IPS-18c (cell line): Measurements from ENCODE around the gene IL15.
"Not testable (repeated sequence)": the region's sequence is repeated elsewhere in the genome, so short reads cannot be mapped to it uniquely, and the experiment has no call there.

Experiments used
- H3K4me3 ChIP-seq: 2 replicates; pipeline ENCODE4 v1.7.0; 2013; ENCODE audit warnings: low read depth, mild to moderate bottlenecking, low read length, moderate library complexity; ENCODE audit not compliant: insufficient read depth
- H3K9me3 ChIP-seq: one replicate; pipeline ENCODE4 v1.6.1; 2013; ENCODE audit warnings: mild to moderate bottlenecking, low read length, moderate library complexity; ENCODE audit not compliant: control insufficient read depth, insufficient read depth

IL15 gene, protein sequence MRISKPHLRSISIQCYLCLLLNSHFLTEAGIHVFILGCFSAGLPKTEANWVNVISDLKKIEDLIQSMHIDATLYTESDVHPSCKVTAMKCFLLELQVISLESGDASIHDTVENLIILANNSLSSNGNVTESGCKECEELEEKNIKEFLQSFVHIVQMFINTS

DNA sequence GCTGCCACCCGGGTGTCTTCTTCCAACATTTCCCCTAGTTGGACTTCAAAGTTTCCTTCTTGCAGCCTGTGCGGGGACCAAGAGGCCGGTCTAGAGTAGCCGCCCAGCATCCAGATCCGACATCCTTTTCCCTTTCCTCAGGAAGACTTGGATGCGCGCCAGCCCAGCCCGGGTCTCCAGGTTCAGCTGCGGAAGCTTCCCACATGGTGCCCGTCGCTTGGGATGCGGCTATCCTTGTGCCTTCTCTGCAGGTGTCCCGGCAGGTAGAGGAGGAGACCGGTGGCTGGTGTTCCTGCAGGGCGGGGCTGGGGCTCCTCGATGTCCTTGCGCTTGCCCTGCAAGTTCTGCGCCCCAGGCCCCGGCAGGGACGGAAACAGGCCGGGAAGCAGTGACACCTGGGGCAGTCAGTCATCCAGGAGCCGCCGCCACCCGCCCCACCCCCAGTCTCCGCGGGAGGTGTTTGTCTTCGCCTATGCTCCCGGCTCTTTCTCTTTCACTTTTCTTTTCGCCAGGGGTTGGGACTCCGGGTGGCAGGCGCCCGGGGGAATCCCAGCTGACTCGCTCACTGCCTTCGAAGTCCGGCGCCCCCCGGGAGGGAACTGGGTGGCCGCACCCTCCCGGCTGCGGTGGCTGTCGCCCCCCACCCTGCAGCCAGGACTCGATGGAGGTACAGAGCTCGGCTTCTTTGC, at the start of gene IL15:
TSS of gene IL15 (plus strand) at position 502 of the 689 bp plus-strand sequence. CDS start 82,882 bp downstream, outside the sequence.
- H3K4me3 ChIP-seq, result peak within 1 kb of the TSS; percentile 73
- no peaks in the 10 kb centered on the region for H3K9me3 ChIP-seq

DNA sequence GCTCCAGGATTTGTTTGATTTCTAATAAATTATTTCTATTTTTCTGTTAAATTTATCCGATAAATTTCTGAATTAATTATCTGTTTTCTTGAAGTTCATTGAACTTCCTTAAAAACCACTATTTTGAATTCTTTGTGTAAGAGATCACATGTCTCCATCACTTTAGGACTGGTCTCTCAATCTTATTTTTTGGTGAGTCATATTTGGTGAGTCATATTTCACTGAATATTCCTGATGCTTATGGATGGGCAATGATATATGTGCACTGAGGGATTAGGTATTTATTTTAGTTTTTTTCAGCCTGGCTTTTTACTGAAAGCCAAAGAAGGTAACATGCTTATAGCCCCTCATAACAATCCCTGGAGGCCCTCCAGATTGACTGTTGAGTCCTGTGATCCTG, 48.5 kb upstream of the IL15 start:
- H3K4me3 ChIP-seq, result no peak overlapping the region
- H3K9me3 ChIP-seq, result peaks cover 5% of the 10 kb centered on the region

DNA sequence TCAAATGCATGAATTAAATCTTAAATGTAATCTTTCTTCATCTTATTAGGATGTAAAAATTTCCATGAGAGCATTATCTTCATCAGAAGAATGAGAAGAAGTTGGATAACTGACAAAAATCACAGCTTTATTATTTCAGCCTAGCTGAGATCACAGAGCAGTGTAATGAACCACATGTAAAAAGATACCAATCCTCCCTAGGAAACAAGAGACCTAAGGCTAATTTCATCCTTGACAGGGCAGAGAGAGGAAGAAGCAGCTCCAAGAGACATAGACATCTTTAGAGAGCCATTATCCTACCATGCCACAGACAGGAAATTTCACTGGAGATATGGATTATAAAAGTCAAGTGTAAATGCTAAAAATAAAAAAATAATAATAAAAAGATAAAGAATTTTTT, 40.9 kb upstream of the IL15 start:
- peaks cover 5% of the 10 kb centered on the region for H3K9me3 ChIP-seq
- no peak overlapping the region for H3K4me3 ChIP-seq

DNA sequence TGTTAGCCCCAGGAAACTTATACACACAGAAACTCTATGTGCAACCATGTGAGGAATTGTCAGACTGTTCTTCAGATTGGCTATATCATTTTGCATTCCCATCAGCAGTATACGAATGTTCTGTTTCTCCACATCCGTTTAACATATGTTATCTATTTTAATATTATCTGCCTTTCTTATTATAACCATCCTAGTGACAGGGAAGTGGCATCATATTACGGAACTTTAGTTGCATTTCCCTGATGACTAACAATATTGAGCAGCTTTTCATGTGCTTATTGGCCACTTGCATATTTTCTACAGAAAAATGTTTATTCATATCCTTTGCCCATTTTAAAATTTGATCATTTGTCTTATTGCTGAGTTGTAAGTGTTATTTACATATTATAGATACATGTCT, 36.5 kb upstream of the IL15 start:
- no peaks in the 10 kb centered on the region for H3K9me3 ChIP-seq

DNA sequence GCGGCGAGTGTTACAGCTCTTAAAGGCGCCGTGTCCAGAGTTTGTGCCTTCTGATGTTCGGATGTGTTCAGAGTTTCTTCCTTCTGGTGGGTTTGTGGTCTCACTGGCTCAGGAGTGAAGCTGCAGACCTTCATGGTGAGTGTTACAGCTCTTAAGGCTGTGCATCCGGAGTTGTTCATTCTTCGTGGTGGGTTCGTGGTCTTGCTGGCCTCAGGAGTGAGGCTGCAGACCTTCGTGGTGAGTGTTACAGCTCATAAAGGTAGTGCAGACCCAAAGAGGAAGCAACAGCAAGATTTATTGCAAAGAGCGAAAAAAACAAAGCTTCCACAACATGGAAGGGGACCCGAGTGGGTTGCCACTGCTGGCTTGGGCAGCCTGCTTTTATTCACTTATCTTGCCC, 31.7 kb upstream of the IL15 start:
- H3K9me3 ChIP-seq, H3K4me3 ChIP-seq: not testable (repeated sequence)

More for the DNA sequence above, 36.5 kb upstream of the IL15 start:
- H3K4me3 ChIP-seq, result no peak overlapping the region

DNA sequence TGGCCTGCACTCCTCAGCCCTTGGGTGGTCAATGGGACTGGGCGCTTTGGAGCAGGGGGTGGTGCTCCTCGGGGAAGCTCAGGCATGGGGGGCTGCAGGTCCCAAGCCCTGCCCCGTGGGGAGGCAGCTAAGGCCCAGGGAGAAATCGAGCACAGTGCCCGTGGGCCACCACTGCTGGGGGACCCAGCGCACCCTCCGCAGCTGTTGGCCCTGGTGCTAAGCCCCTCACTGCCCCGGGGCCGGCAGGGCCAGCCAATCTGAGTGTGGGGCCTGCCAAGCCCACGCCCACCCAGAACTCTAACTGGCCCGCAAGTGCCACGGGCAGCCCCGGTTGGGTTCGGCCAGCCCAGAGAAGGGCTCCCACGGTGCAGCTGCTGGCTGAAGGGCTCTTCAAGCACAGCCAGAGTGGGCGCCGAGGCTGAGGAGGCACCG, 30.9 kb upstream of the IL15 start:
- Histone ChIP-seq H3K4me3 (no peak overlapping the region), H3K9me3 (peaks cover 4% of the 10 kb centered on the region)

DNA sequence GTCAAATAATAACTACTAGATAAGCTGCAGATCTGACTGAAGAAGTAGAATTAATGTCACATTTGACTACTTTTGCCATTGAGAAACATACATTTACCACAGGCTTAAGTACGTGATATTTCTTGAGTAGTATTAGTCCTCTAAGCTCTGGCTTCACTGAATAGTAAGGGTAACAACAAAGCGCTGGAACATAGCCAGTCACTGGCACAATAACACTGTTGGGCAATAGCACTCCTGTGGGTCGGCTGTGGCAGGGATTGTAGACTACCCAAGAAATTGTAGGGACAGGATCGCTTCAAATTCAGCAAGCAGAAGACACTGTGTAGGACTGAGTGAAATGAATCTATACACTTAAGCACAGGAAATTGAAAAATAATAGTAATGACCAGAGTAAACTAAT, 27.1 kb upstream of the IL15 start:
- Histone ChIP-seq H3K9me3 (peaks cover 4% of the 10 kb centered on the region), H3K4me3 (no peak overlapping the region)

DNA sequence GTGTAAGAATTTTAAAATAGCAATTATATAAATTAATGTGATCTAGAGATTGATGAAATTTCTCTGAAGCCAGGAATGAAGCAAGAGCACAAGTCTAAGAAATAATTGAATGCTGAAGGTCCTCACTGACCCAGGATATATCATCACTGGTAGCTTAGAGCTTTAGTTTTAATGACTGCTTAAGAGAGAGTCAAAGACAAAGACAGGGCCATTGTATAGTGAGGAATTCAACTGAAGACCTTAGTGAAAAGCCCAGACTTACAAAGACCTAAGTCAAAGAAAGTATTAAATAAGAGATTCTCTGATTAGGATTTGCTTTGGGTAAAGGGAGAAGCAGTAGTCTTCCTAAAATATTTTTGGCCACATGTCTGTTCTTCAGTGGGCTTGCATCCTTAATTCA, 26.0 kb upstream of the IL15 start:
- Histone ChIP-seq H3K9me3 (peaks cover 4% of the 10 kb centered on the region), H3K4me3 (no peak overlapping the region)

DNA sequence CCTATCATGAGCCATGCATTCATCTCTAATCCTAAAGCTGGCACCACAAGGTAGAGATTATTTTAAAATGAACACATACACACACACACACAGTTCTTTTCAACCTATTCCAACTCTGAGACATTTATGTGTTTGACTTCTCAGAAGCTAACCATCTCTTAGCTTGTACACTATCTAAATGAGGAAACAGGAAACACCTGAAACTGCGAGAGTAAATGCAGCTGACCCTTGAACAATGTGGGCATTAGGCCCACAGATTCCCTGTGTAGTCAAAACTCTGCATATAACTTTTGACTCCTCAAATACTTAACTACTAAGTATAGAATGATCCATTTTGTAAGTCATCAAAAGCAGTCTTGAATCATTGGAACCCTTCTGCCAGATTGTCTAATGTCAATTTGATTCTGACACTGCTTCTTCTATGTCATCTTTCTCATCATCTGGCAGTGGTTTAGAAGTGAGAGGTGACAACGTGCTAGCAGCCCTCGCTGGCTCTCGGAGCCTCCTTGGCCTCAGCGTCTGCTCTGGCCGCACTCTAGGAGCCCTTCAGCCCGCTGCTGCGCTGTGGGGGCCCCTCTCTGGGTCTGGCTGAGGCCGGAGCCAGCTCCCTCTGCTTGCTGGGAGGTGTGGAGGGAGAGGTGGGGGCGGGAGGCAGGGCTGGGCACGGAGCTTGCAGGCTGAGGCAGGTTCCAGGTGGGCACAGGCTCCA, 21.4 kb upstream of the IL15 start:
- no peak overlapping the region for H3K4me3 ChIP-seq
- H3K9me3 ChIP-seq, result peaks cover 2% of the 10 kb centered on the region

DNA sequence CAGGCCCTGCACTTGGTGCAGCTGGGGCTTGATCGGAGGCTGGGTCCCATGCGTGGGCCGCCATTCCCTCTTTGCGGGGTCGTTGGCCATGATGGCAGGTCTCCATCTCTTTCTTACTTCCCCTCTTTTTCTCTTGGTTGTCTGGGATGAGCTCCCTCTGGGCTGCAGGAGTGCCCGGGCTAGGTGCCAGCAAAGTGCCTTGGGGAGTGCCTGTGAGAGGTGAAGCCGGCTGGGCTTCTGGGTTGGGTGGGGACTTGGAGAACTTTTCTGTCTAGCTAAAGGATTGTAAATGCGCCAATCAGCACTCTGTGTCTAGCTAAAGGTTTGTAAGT, 20.8 kb upstream of the IL15 start:
- H3K9me3 ChIP-seq, H3K4me3 ChIP-seq: not testable (repeated sequence)

DNA sequence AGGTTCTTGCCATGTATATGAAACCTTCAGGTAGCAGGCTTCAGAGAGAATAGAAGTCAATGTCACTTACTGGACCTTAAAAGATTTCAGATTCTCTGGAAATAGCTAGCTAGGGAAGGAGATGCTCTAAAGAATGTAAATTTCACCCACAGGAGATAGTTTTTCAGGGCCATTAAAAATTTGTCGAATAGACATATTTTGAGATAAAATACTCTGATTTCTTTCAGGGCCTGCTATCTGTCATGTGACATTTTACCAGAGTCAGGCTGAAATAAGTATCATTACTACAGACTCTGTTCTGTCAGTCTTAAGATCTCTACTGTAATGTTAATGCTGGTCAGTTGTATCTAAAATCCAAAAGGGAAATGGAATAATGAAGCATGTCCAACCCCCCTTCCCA, 15.7 kb upstream of the IL15 start:
- Histone ChIP-seq H3K4me3 (no peak overlapping the region), H3K9me3 (no peaks in the 10 kb centered on the region)

DNA sequence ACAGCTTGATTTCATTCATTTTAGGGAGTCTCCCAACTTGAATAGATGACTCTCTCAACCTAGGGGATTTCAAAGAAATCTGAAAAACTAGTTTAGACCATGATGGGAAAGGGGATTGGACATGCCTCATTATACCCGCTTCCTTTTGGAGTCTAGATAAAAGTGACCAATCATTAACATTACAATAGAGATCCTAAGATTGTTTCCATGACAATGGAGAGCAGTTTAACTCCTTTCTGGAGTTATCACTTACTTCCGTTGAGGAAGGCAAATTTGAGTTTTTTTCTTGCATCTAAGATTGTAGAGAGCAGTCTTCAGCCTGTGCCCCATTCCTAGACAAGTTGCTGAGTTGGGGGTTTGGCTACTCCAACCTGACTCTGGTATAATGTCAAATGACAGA, 11.4 kb upstream of the IL15 start:
- Histone ChIP-seq H3K4me3 (no peak overlapping the region), H3K9me3 (no peaks in the 10 kb centered on the region)

DNA sequence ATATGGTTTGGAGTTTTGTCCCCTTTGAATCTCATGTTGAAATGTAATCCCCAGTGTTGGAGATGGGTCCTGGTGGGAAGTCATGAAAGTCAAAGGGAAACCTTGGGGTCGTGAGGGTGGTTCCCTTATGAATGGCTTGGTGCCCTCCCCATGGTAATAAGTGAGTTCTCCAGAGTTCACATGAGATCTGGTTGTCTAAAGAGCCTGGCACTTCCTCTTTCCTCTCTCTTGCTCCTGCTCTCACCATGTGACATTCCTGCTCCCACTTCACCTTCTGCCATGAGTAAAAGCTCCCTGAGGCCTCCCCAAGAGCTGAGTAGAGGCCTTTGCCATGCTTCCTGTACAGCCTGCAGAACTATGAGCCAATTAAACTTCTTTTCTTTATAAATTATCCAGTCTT, 5.5 kb upstream of the IL15 start:
- H3K9me3 ChIP-seq, result no peaks in the 10 kb centered on the region
- H3K4me3 ChIP-seq, result no peak overlapping the region

DNA sequence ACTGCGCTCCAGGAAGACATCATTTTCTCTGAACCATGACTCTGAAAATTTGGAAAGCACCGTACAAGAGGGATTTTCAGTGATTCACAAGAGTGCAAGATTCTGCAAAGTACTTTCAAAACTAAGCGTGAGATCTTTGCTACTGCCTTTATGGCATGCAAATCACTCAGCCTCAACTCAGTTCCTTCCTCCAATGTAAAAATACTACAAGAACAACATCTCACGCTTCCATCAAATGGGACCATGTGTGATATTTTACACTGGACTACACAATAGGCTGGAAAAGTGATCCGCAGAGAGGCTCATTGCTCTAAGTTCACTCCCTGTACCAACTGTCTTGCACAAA, 674 bp upstream of the IL15 start:
- no peaks in the 10 kb centered on the region for H3K9me3 ChIP-seq

DNA sequence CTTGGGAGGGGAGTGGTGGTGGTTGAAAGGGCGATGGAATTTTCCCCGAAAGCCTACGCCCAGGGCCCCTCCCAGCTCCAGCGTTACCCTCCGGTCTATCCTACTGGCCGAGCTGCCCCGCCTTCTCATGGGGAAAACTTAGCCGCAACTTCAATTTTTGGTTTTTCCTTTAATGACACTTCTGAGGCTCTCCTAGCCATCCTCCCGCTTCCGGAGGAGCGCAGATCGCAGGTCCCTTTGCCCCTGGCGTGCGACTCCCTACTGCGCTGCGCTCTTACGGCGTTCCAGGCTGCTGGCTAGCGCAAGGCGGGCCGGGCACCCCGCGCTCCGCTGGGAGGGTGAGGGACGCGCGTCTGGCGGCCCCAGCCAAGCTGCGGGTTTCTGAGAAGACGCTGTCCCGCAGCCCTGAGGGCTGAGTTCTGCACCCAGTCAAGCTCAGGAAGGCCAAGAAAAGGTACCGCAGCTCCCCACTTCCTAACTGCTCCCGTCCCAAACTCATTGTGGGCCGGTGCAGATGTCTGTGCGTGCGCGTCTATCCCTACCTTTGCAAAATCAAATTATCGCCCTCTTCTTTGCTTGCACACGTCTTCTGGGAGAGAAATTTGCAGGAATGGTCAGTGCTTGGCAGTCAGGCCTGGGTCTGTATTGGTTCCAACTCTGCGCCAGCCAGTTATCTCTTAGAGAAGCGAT, 533 bp downstream of the IL15 start:
- Histone ChIP-seq H3K9me3 (no peaks in the 10 kb centered on the region), H3K4me3 (peak overlapping the region; percentile 73)

More for the DNA sequence above, 674 bp upstream of the IL15 start:
- peak overlapping the region; percentile 73 for H3K4me3 ChIP-seq

DNA sequence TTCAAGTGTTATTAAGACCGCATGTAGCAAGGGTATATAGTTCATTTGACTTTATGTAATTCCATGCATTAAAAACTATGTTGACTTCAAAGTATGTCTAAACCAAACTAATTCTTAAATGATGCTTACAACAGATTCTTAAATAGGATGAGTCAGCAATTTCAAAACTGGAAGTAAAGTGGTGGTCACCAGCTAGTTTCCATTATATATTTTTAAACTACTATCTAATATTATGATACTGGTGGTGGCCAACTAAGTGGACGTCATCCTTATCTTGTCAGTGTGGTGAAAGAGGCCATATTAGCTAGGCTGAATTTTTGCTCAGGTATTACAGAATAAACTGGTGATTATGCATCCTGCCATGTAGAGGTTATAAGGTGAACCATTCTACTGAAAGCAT, 1.2 kb downstream of the IL15 start:
- Histone ChIP-seq H3K4me3 (no peak overlapping the region), H3K9me3 (no peaks in the 10 kb centered on the region)

DNA sequence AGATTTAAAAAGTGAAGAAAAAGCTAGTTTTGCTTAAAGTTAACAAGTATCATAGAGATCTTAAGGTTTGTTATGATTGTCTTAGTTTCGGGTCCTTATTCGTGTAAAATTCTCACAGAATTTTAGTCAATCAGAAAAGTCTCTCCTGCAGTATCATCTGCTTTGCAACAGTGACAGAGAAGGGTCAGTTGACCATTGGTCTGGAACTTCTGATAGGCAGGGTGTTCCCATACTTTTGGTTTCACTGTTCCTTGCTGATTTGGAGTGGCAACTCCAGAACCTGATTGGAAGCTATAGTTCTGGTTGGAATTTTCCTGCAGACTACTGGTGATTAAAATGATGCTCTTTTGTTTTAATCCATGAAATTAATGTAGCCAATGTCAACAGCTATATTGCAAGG, 1.8 kb downstream of the IL15 start:
- H3K4me3 ChIP-seq, result no peak overlapping the region
- H3K9me3 ChIP-seq, result no peaks in the 10 kb centered on the region

DNA sequence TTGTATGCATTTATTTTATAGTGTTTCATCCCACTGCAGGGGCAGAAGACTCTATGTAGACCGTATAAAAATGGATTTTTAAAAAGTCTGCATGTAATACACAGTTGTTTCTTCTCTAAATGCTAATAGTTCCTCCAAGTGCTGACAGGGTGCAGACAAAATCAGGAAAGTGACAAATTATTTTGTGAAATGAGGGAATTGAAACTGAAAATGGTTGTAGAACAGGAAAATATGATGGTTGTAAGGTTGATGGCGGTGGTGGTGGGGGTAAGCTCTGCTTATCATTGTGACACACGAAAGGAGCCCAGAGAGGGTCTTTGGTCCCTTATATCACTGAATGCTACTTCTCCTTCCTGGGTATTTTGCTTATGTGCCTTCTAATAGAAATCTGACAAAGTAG, 4.3 kb downstream of the IL15 start:
- Histone ChIP-seq H3K9me3 (no peaks in the 10 kb centered on the region), H3K4me3 (no peak overlapping the region)
